Measurements from ENCODE around the gene KRTAP1-5. TPM values are rescaled to one million over a fixed set of nuclear protein-coding genes. Genes with fewer than 3 reads are reported as not detected.
"Not testable (repeated sequence)": the region's sequence is repeated elsewhere in the genome, so short reads cannot be mapped to it uniquely, and the experiment has no call there.

Gene KRTAP1-5
- total RNA-seq, 1 donor from 2014 or later = not detected

GRCh38 chr17:41037853-41038350 lies 10.9 kb upstream of the KRTAP1-5 start:
- DNase-seq (ENCODE audit: low spot score) = no peak
- no peak overlapping the region for H3K4me3 Mint-ChIP-seq (ENCODE audit: low read depth)
- H3K27me3 Mint-ChIP-seq (ENCODE audit: low read depth) = peaks cover 6% of the 10 kb centered on the region
- intact Hi-C loops (cut with micrococcal nuclease) = no loop called here
- H3K36me3 Mint-ChIP-seq (ENCODE audit: low read depth) = no peaks in the 10 kb centered on the region
- H3K27ac Mint-ChIP-seq = no peak overlapping the region
- H3K4me1 Mint-ChIP-seq (ENCODE audit: low read depth) = no peaks in the 10 kb centered on the region
- no peaks in the 10 kb centered on the region for H3K9me3 Mint-ChIP-seq

- H3K4me1 Mint-ChIP-seq (ENCODE audit: low read depth); H3K4me3 Mint-ChIP-seq (ENCODE audit: low read depth); H3K36me3 Mint-ChIP-seq (ENCODE audit: low read depth); H3K27ac Mint-ChIP-seq; H3K9me3 Mint-ChIP-seq; DNase-seq (ENCODE audit: low spot score); intact Hi-C loops (cut with micrococcal nuclease): not testable (repeated sequence)
- peaks cover 14% of the 10 kb centered on the region for H3K27me3 Mint-ChIP-seq (ENCODE audit: low read depth)
These were observed 7.4 kb upstream of the KRTAP1-5 start, which contains the start of gene KRTAP1-3 for GRCh38 chr17:41034346-41034935. Gene KRTAP1-3, minus strand, starts transcription at chr17:41034874. Its CDS starts 53 bp downstream, at chr17:41034821.

GRCh38 chr17:41029633-41030245 lies 2.7 kb upstream of the KRTAP1-5 start, which contains the start of gene KRTAP1-4:
Gene KRTAP1-4, minus strand, starts transcription at chr17:41030195. Its CDS starts 117 bp downstream, at chr17:41030078.
- Mint-ChIP-seq H3K27me3 (ENCODE audit: low read depth) (peaks cover 11% of the 10 kb centered on the region), H3K9me3 (no peaks in the 10 kb centered on the region), H3K36me3 (ENCODE audit: low read depth) (no peaks in the 10 kb centered on the region), H3K4me3 (ENCODE audit: low read depth) (no peak within 1 kb of the TSS), H3K4me1 (ENCODE audit: low read depth) (no peaks in the 10 kb centered on the region), H3K27ac (no peak within 1 kb of the TSS)
- intact Hi-C loops (cut with micrococcal nuclease) = no loop called here
- DNase-seq (ENCODE audit: low spot score) = no peak

GRCh38 chr17:41024697-41025096 lies 2.3 kb downstream of the KRTAP1-5 start:
- no peaks in the 10 kb centered on the region for H3K36me3 Mint-ChIP-seq (ENCODE audit: low read depth)
- H3K4me3 Mint-ChIP-seq (ENCODE audit: low read depth) = no peak overlapping the region
- no peaks in the 10 kb centered on the region for H3K9me3 Mint-ChIP-seq
- no peak for DNase-seq (ENCODE audit: low spot score)
- no peaks in the 10 kb centered on the region for H3K4me1 Mint-ChIP-seq (ENCODE audit: low read depth)
- H3K27me3 Mint-ChIP-seq (ENCODE audit: low read depth) = peaks cover 8% of the 10 kb centered on the region
- intact Hi-C loops (cut with micrococcal nuclease) = no loop called here
- H3K27ac Mint-ChIP-seq = no peak overlapping the region

GRCh38 chr17:41020336-41020735 lies 6.7 kb downstream of the KRTAP1-5 start:
- no peak for DNase-seq (ENCODE audit: low spot score)
- no peaks in the 10 kb centered on the region for H3K9me3 Mint-ChIP-seq
- intact Hi-C loops (cut with micrococcal nuclease) = no loop called here
- no peak overlapping the region for H3K4me3 Mint-ChIP-seq (ENCODE audit: low read depth)
- H3K27me3 Mint-ChIP-seq (ENCODE audit: low read depth) = peaks cover 10% of the 10 kb centered on the region
- no peaks in the 10 kb centered on the region for H3K36me3 Mint-ChIP-seq (ENCODE audit: low read depth)
- H3K4me1 Mint-ChIP-seq (ENCODE audit: low read depth) = no peaks in the 10 kb centered on the region
- no peak overlapping the region for H3K27ac Mint-ChIP-seq

GRCh38 chr17:41019415-41019814 lies 7.6 kb downstream of the KRTAP1-5 start:
- no peak overlapping the region for H3K27ac Mint-ChIP-seq
- no peaks in the 10 kb centered on the region for H3K4me1 Mint-ChIP-seq (ENCODE audit: low read depth)
- H3K9me3 Mint-ChIP-seq = no peaks in the 10 kb centered on the region
- H3K36me3 Mint-ChIP-seq (ENCODE audit: low read depth) = no peaks in the 10 kb centered on the region
- H3K4me3 Mint-ChIP-seq (ENCODE audit: low read depth) = no peak overlapping the region
- intact Hi-C loops (cut with micrococcal nuclease) = no loop called here
- peaks cover 10% of the 10 kb centered on the region for H3K27me3 Mint-ChIP-seq (ENCODE audit: low read depth)
- no peak for DNase-seq (ENCODE audit: low spot score)

GRCh38 chr17:41018541-41018940 lies 8.5 kb downstream of the KRTAP1-5 start:
- DNase-seq (ENCODE audit: low spot score) = no peak
- intact Hi-C loops (cut with micrococcal nuclease) = no loop called here
- no peak overlapping the region for H3K27ac Mint-ChIP-seq
- H3K9me3 Mint-ChIP-seq = no peaks in the 10 kb centered on the region
- H3K27me3 Mint-ChIP-seq (ENCODE audit: low read depth) = peaks cover 10% of the 10 kb centered on the region
- H3K36me3 Mint-ChIP-seq (ENCODE audit: low read depth) = no peaks in the 10 kb centered on the region
- H3K4me3 Mint-ChIP-seq (ENCODE audit: low read depth) = no peak overlapping the region
- H3K4me1 Mint-ChIP-seq (ENCODE audit: low read depth) = no peaks in the 10 kb centered on the region

- H3K36me3 Mint-ChIP-seq (ENCODE audit: low read depth) = no peaks in the 10 kb centered on the region
- H3K4me1 Mint-ChIP-seq (ENCODE audit: low read depth) = no peaks in the 10 kb centered on the region
- intact Hi-C loops (cut with micrococcal nuclease) = no loop called here
- no peak for DNase-seq (ENCODE audit: low spot score)
- no peaks in the 10 kb centered on the region for H3K9me3 Mint-ChIP-seq
- H3K4me3 Mint-ChIP-seq (ENCODE audit: low read depth) = no peak overlapping the region
- H3K27ac Mint-ChIP-seq = no peak overlapping the region
- H3K27me3 Mint-ChIP-seq (ENCODE audit: low read depth) = peaks cover 12% of the 10 kb centered on the region
These were observed 10.3 kb downstream of the KRTAP1-5 start for GRCh38 chr17:41016578-41017215.

- peaks cover 16% of the 10 kb centered on the region for H3K27me3 Mint-ChIP-seq (ENCODE audit: low read depth)
- no peak overlapping the region for H3K27ac Mint-ChIP-seq
- H3K36me3 Mint-ChIP-seq (ENCODE audit: low read depth) = no peaks in the 10 kb centered on the region
- no peak for DNase-seq (ENCODE audit: low spot score)
- H3K4me3 Mint-ChIP-seq (ENCODE audit: low read depth) = no peak overlapping the region
- intact Hi-C loops (cut with micrococcal nuclease) = no loop called here
- no peaks in the 10 kb centered on the region for H3K9me3 Mint-ChIP-seq
- H3K4me1 Mint-ChIP-seq (ENCODE audit: low read depth) = no peaks in the 10 kb centered on the region
These were observed 11.6 kb downstream of the KRTAP1-5 start for GRCh38 chr17:41015454-41015853.

GRCh38 chr17:41013606-41014005 lies 13.4 kb downstream of the KRTAP1-5 start:
- Mint-ChIP-seq H3K27ac (no peak overlapping the region), H3K4me3 (ENCODE audit: low read depth) (no peak overlapping the region), H3K4me1 (ENCODE audit: low read depth) (no peaks in the 10 kb centered on the region), H3K27me3 (ENCODE audit: low read depth) (peaks cover 18% of the 10 kb centered on the region), H3K36me3 (ENCODE audit: low read depth) (no peaks in the 10 kb centered on the region), H3K9me3 (no peaks in the 10 kb centered on the region)
- intact Hi-C loops (cut with micrococcal nuclease) = no loop called here
- DNase-seq (ENCODE audit: low spot score) = no peak

GRCh38 chr17:41013181-41013580 lies 13.8 kb downstream of the KRTAP1-5 start:
- Mint-ChIP-seq H3K27ac (no peak overlapping the region), H3K9me3 (no peaks in the 10 kb centered on the region)
- intact Hi-C loops (cut with micrococcal nuclease) = no loop called here

GRCh38 chr17:41012326-41013120 lies 14.5 kb downstream of the KRTAP1-5 start:
- intact Hi-C loops (cut with micrococcal nuclease) = no loop called here
- H3K27ac Mint-ChIP-seq = no peak overlapping the region
- no peaks in the 10 kb centered on the region for H3K4me1 Mint-ChIP-seq (ENCODE audit: low read depth)
- no peaks in the 10 kb centered on the region for H3K36me3 Mint-ChIP-seq (ENCODE audit: low read depth)
- H3K27me3 Mint-ChIP-seq (ENCODE audit: low read depth) = peaks cover 15% of the 10 kb centered on the region
- DNase-seq (ENCODE audit: low spot score) = no peak
- H3K4me3 Mint-ChIP-seq (ENCODE audit: low read depth) = no peak overlapping the region
- no peaks in the 10 kb centered on the region for H3K9me3 Mint-ChIP-seq

More at GRCh38 chr17:41013181-41013580, 13.8 kb downstream of the KRTAP1-5 start:
- Mint-ChIP-seq H3K27me3 (ENCODE audit: low read depth) (peaks cover 18% of the 10 kb centered on the region), H3K36me3 (ENCODE audit: low read depth) (no peaks in the 10 kb centered on the region), H3K4me1 (ENCODE audit: low read depth) (no peaks in the 10 kb centered on the region), H3K4me3 (ENCODE audit: low read depth) (no peak overlapping the region)
- DNase-seq (ENCODE audit: low spot score) = no peak
